Prostate gland (tissue), 2 donors: ENCODE results near the gene VASH2.

Experiments used
- POLR2A ChIP-seq: fragments of 450-650 bp; IDR thresholded peaks from one replicate; pipeline ENCODE4 v1.6.1; 2016; ENCODE audit warnings: antibody characterized with exemption, mild to moderate bottlenecking
- POLR2AphosphoS5 ChIP-seq: sonication (generic); formaldehyde crosslinking; IDR thresholded peaks from one replicate; pipeline ENCODE4 v1.6.1; 2017; ENCODE audit warnings: antibody characterized with exemption
- TF ChIP-seq, protein P1 (sequence below), 4 experiments: fragments of 200-600 bp in 2 of 4; fragments of 450-650 bp in 2 of 4; sonication (generic) in 2 of 4; IDR thresholded peaks; 1 replicate in 3 of 4; 2 replicates in 1 of 4; pipeline ENCODE4 v1.5.1; 2016 to 2019; ENCODE audit warnings: antibody characterized with exemption in 4 of 4, mild to moderate bottlenecking in 2 of 4, moderate library complexity in 2 of 4

DNA sequence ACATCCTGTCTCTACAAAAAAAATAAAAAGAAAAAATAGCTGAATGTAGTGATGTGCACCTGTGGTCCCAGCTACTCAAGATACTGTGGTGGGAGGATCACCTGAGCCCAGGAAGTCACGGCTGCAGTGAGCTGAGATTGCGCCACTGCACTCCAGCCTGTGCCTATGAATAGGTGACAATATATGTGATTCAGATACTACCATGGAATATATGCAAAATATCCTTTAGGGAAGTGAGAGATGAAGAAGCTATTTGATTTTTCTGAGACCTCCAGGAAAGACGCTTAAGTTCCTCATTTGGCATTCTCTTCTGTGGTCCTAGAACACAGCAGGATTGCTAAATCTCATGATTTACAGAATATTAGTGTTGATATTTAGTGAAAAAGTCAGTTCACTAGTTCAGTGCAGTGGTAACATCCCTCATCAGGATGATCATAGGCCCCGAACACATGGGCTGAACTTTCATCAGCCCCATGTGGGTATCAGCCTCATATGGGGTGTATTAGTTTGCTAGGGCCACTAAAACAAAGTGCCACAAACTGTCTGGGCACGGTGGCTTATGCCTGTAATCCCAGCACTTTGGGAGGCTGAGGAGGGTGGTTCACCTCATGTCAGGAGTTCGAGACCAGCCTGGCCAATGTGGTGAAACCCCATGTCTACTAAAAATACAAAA, 6.0 kb upstream of the VASH2 start:
- no peak for TF ChIP-seq POLR2A
- TF ChIP-seq, protein P1, sequence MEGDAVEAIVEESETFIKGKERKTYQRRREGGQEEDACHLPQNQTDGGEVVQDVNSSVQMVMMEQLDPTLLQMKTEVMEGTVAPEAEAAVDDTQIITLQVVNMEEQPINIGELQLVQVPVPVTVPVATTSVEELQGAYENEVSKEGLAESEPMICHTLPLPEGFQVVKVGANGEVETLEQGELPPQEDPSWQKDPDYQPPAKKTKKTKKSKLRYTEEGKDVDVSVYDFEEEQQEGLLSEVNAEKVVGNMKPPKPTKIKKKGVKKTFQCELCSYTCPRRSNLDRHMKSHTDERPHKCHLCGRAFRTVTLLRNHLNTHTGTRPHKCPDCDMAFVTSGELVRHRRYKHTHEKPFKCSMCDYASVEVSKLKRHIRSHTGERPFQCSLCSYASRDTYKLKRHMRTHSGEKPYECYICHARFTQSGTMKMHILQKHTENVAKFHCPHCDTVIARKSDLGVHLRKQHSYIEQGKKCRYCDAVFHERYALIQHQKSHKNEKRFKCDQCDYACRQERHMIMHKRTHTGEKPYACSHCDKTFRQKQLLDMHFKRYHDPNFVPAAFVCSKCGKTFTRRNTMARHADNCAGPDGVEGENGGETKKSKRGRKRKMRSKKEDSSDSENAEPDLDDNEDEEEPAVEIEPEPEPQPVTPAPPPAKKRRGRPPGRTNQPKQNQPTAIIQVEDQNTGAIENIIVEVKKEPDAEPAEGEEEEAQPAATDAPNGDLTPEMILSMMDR (IDR thresholded peaks at IDR 0.05): no peak
- TF ChIP-seq POLR2AphosphoS5: no peak
